HG02943 (cell line): ENCODE data around the gene TRIM63.

Source experiments
- ATAC-seq: cut with Tn5 transposase; IDR thresholded peaks from one replicate; pipeline ENCODE4 v1.9.1; 2021; ENCODE audit warnings: mild to moderate bottlenecking, low read depth, moderate library complexity; ENCODE audit not compliant: unreplicated experiment

The TRIM63 gene

GRCh38 chr1:26089125-26089524, 21.7 kb upstream of the TRIM63 start:
- ATAC-seq = no peak

- ATAC-seq = no peak
Measured at GRCh38 chr1:26084844-26085243, 17.4 kb upstream of the TRIM63 start.

- ATAC-seq = no peak
Measured at GRCh38 chr1:26084091-26084561, 16.7 kb upstream of the TRIM63 start.

- no peak for ATAC-seq
Measured at GRCh38 chr1:26083208-26083607, 15.8 kb upstream of the TRIM63 start.

- no peak for ATAC-seq
Measured at GRCh38 chr1:26082020-26082350, 14.6 kb upstream of the TRIM63 start.

- ATAC-seq = no peak
Measured at GRCh38 chr1:26081267-26082019, 14.0 kb upstream of the TRIM63 start.

GRCh38 chr1:26079960-26080814, 12.8 kb upstream of the TRIM63 start:
- ATAC-seq = no peak

GRCh38 chr1:26079178-26079563, 11.7 kb upstream of the TRIM63 start:
- ATAC-seq = no peak

- no peak for ATAC-seq
Measured at GRCh38 chr1:26078286-26079177, 11.1 kb upstream of the TRIM63 start.

- ATAC-seq = no peak
Measured at GRCh38 chr1:26077524-26077923, 10.1 kb upstream of the TRIM63 start.

- ATAC-seq = no peak
Measured at GRCh38 chr1:26075421-26076144, 8.2 kb upstream of the TRIM63 start.

GRCh38 chr1:26072305-26072704, 4.9 kb upstream of the TRIM63 start:
- no peak for ATAC-seq

- ATAC-seq = no peak
Measured at GRCh38 chr1:26070963-26071342, 3.5 kb upstream of the TRIM63 start.

GRCh38 chr1:26070296-26070962, 3.0 kb upstream of the TRIM63 start:
- ATAC-seq = no peak

GRCh38 chr1:26069941-26070295, 2.5 kb upstream of the TRIM63 start:
- no peak for ATAC-seq

GRCh38 chr1:26066857-26067256, 573 bp downstream of the TRIM63 start:
- no peak for ATAC-seq

GRCh38 chr1:26066160-26066559, 1.3 kb downstream of the TRIM63 start:
- ATAC-seq = no peak

- no peak for ATAC-seq
Measured at GRCh38 chr1:26064553-26064952, 2.9 kb downstream of the TRIM63 start.

GRCh38 chr1:26060832-26061574, 6.4 kb downstream of the TRIM63 start:
- ATAC-seq = no peak
